Lower leg skin (tissue), 3 donors: ENCODE results near the gene TCF7L1.

Source experiments
- CTCF ChIP-seq, 3 donors: fragments of 450-650 bp; IDR thresholded peaks; one replicate each; pipeline ENCODE4 v1.5.1; 2016; ENCODE audit warnings: antibody characterized with exemption in 3 of 3, mild to moderate bottlenecking in 3 of 3, moderate library complexity in 2 of 3
- POLR2A ChIP-seq, 2 donors: fragments of 450-650 bp; IDR thresholded peaks; one replicate each; pipeline ENCODE4 v1.6.1; 2016 to 2017; ENCODE audit warnings: antibody characterized with exemption in 2 of 2, mild to moderate bottlenecking in 1 of 2, moderate library complexity in 1 of 2

DNA sequence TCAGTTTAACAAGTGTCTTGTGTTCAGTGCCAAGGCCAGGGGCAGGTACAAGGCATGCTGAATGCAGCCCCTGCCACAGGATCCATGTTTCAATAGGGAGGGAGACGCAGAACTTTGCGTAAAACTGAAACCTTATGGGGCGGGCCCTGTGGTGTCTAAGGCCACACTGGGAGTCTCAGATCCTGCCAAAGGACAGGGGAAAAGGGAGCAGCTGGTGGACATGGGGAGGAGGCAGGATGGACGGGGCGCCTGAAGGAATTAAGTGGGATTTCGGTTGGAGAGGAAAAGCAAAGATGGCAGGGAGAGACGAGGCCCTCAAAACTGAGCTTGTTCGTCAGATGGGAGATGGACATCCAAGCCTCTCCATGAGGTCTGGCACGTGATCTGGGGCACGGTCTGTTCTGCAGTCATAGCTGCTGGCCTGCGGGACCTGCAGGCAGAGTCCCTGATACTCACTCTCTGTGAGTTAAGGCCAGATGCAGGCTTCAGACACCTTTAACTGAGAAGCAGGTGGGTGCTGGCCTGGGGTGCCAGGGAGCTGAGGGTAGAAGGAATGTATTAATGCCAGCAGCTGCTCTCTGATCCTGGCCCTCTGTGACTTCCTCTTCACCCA is 48.8 kb downstream of the TCF7L1 start:
- TF ChIP-seq CTCF (IDR thresholded peaks at IDR 0.05) (no peak), POLR2A (IDR thresholded peaks at IDR 0.05) (no peak)
